A673 (cell line): ENCODE data around the gene FAM168A. TPM values are rescaled to one million over a fixed set of nuclear protein-coding genes. Genes with fewer than 3 reads are reported as not detected.

ENCODE experiments used
- BruUV-seq: library from RNA; stranded (reverse); fragments of 400-500 nt; replicated peaks from 2 replicates; lab custom pipeline; 2021; lab: Mats Ljungman, UMichigan
- CTCF ChIA-PET: fragments of 300-600 bp; sonication (Branson Sonifier 250); formaldehyde crosslinking; loops from one replicate; lab custom pipeline; 2022; ENCODE audit warnings: antibody characterized with exemption; lab: Charles Lee
- POLR2A ChIA-PET: fragments of 300-600 bp; sonication (Branson Sonifier 250); formaldehyde crosslinking; loops from one replicate; lab custom pipeline; 2022; ENCODE audit warnings: antibody characterized with exemption; ENCODE audit not compliant: low non-redundant PET; lab: Charles Lee
- DNase-seq: peaks from one replicate; pipeline ENCODE4 v3.0.0-alpha.2; 2015; ENCODE audit warnings: low spot score
- H3K27ac ChIP-seq: fragments of 200-600 bp; sonication (generic); 2 replicates; pipeline ENCODE4 v1.5.1; 2016; ENCODE audit warnings: mixed run types, low read depth, mild to moderate bottlenecking, mixed read lengths, antibody characterized with exemption, low read length; ENCODE audit not compliant: poor library complexity, severe bottlenecking
- H3K27me3 ChIP-seq: fragments of 200-600 bp; sonication (generic); replicated peaks from 2 replicates; pipeline ENCODE4 v1.6.1; 2017; ENCODE audit warnings: mixed run types, low read depth, mild to moderate bottlenecking, mixed read lengths, antibody characterized with exemption, low read length; ENCODE audit not compliant: insufficient read depth, poor library complexity
- H3K36me3 ChIP-seq: fragments of 200-600 bp; sonication (generic); 2 replicates; pipeline ENCODE4 v1.6.1; 2016; ENCODE audit warnings: mixed run types, mild to moderate bottlenecking, mixed read lengths, antibody characterized with exemption, low read length; ENCODE audit not compliant: insufficient read depth, poor library complexity, severe bottlenecking
- H3K4me1 ChIP-seq: fragments of 200-600 bp; sonication (generic); 2 replicates; pipeline ENCODE4 v1.6.1; 2017; ENCODE audit warnings: mixed run types, mild to moderate bottlenecking, mixed read lengths, antibody characterized with exemption, low read length; ENCODE audit not compliant: insufficient read depth, poor library complexity, severe bottlenecking
- H3K4me3 ChIP-seq: fragments of 200-600 bp; sonication (generic); 2 replicates; pipeline ENCODE4 v1.5.1; 2016; ENCODE audit warnings: low read depth, mixed run types, mild to moderate bottlenecking, mixed read lengths, low read length; ENCODE audit not compliant: poor library complexity, severe bottlenecking
- H3K9me3 ChIP-seq: fragments of 200-600 bp; sonication (generic); 2 replicates; pipeline ENCODE4 v1.6.1; 2016; ENCODE audit warnings: mixed run types, low read depth, mild to moderate bottlenecking, mixed read lengths, antibody characterized with exemption, low read length; ENCODE audit not compliant: poor library complexity, severe bottlenecking
- CTCF ChIP-seq: fragments of 300-800, 200-600 bp; sonication (generic); conservative IDR thresholded peaks from 2 replicates; pipeline ENCODE4 v1.5.1; 2017; ENCODE audit warnings: low read depth, mild to moderate bottlenecking, antibody characterized with exemption, low read length, moderate library complexity, mixed read lengths
- EZH2 ChIP-seq: fragments of 200-600 bp; sonication (generic); IDR thresholded peaks from 2 replicates; pipeline ENCODE4 v1.6.1; 2017; ENCODE audit warnings: borderline replicate concordance, low read depth, mild to moderate bottlenecking, mixed read lengths, antibody characterized with exemption, low read length; ENCODE audit not compliant: poor library complexity, severe bottlenecking
- intact Hi-C: fragments of 100-400 bp; cut with micrococcal nuclease; formaldehyde crosslinking; loops from one replicate; pipeline ENCODE4 v1.10.0; 2022; ENCODE audit not compliant: unreplicated experiment
- total RNA-seq: library from RNA; stranded (reverse); gene quantifications from 2 replicates; pipeline ENCODE4 v1.2.3, GENCODE V29; 2021

The FAM168A gene
- total RNA-seq, 1 experiment from 2014 or later = 46.1 TPM

GRCh38 chr11:73539506-73540084 is 58.3 kb downstream of the FAM168A start:
- BruUV-seq = no TSS peak
- no peak for DNase-seq
- Histone ChIP-seq H3K4me3 (no peak overlapping the region), H3K27me3 (no peaks in the 10 kb centered on the region), H3K27ac (no peak overlapping the region), H3K9me3 (no peaks in the 10 kb centered on the region), H3K36me3 (no peaks in the 10 kb centered on the region), H3K4me1 (peaks cover 39% of the 10 kb centered on the region)
- intact Hi-C loops = loop anchor here (10.0 kb wide), 1 partner anchor 65 kb away; no protein-coding TSS in a partner anchor
- TF ChIP-seq EZH2 (no peak), CTCF (no peak)
- POLR2A ChIA-PET = interaction anchor here (1.1 kb wide), 1 partner anchor 14 kb away, joined by 3 read pairs; no protein-coding TSS in a partner anchor
- CTCF ChIA-PET = interaction anchor here (0.9 kb wide), 1 partner anchor 188 kb away, joined by 3 read pairs; no protein-coding TSS in a partner anchor

- intact Hi-C loops = loop anchor here (10.0 kb wide), 1 partner anchor 64 kb away; no protein-coding TSS in a partner anchor
- TF ChIP-seq EZH2 (no peak), CTCF (no peak)
- peak overlapping the region; percentile 5 for H3K4me3 ChIP-seq
- H3K36me3 ChIP-seq = no peaks in the 10 kb centered on the region
- peak; percentile 94 for DNase-seq
- H3K27ac ChIP-seq = peak overlapping the region; percentile 80
- H3K4me1 ChIP-seq = peaks cover 44% of the 10 kb centered on the region
- BruUV-seq = no TSS peak
- ChIA-PET CTCF (interaction anchor here (0.9 kb wide), 1 partner anchor 187 kb away, joined by 3 read pairs; no protein-coding TSS in a partner anchor), POLR2A (interaction anchor here (0.6 to 1.1 kb wide), 2 partner anchors 13 to 16 kb away, joined by 3 read pairs; no protein-coding TSS in a partner anchor)
- H3K9me3 ChIP-seq = no peaks in the 10 kb centered on the region
- H3K27me3 ChIP-seq = no peaks in the 10 kb centered on the region
These were observed 59.5 kb downstream of the FAM168A start for GRCh38 chr11:73538381-73538872.

- CTCF ChIA-PET = no interaction called here
- no TSS peak for BruUV-seq
- peaks cover 47% of the 10 kb centered on the region for H3K4me1 ChIP-seq
- DNase-seq = no peak
- intact Hi-C loops = loop anchor here (10.0 kb wide), 1 partner anchor 63 kb away; no protein-coding TSS in a partner anchor
- no peak for TF ChIP-seq CTCF
- TF ChIP-seq EZH2 = no peak
- POLR2A ChIA-PET = interaction anchor here (0.6 kb wide), 1 partner anchor 13 kb away, joined by 3 read pairs; no protein-coding TSS in a partner anchor
- no peaks in the 10 kb centered on the region for H3K27me3 ChIP-seq
- peak overlapping the region; percentile 5 for H3K4me3 ChIP-seq
- H3K36me3 ChIP-seq = no peaks in the 10 kb centered on the region
- peak overlapping the region; percentile 80 for H3K27ac ChIP-seq
- H3K9me3 ChIP-seq = no peaks in the 10 kb centered on the region
These were observed 59.9 kb downstream of the FAM168A start for GRCh38 chr11:73537969-73538368.
